DOHH2 (cell line): Measurements from ENCODE around the gene KCNJ6.
"Not testable (repeated sequence)": the region's sequence is repeated elsewhere in the genome, so short reads cannot be mapped to it uniquely, and the experiment has no call there.

Source experiments
- H3F3A ChIP-seq: fragments of 200-600 bp; sonication (generic), shearing (Covaris generic); 2 replicates; pipeline ENCODE4 v1.6.0; 2016; ENCODE audit warnings: antibody characterized with exemption, mild to moderate bottlenecking; ENCODE audit not compliant: control insufficient read depth, insufficient read depth
- H3K27ac ChIP-seq: fragments of 200-600 bp; sonication (generic); 2 replicates; pipeline ENCODE4 v1.5.1; 2014; ENCODE audit warnings: low read depth, mild to moderate bottlenecking, low read length, moderate library complexity
- H3K27me3 ChIP-seq: fragments of 200-600 bp; sonication (generic); 2 replicates; pipeline ENCODE4 v1.6.1; 2014; ENCODE audit warnings: mild to moderate bottlenecking, low read length, mixed read lengths; ENCODE audit not compliant: control insufficient read depth
- H3K36me3 ChIP-seq: fragments of 200-600 bp; sonication (generic); 2 replicates; pipeline ENCODE4 v1.6.1; 2014; ENCODE audit warnings: mild to moderate bottlenecking, low read length, moderate library complexity, mixed read lengths; ENCODE audit not compliant: control insufficient read depth
- H3K4me1 ChIP-seq: fragments of 200-600 bp; sonication (generic); 2 replicates; pipeline ENCODE4 v1.6.1; 2014; ENCODE audit warnings: mild to moderate bottlenecking, low read length, mixed read lengths; ENCODE audit not compliant: control insufficient read depth
- H3K4me2 ChIP-seq: fragments of 200-600 bp; sonication (generic); 2 replicates; pipeline ENCODE4 v1.6.0; 2014; ENCODE audit warnings: mild to moderate bottlenecking, low read length, moderate library complexity
- H3K4me3 ChIP-seq: fragments of 200-600 bp; sonication (generic); 2 replicates; pipeline ENCODE4 v1.5.1; 2014; ENCODE audit warnings: mild to moderate bottlenecking, low read length, mixed read lengths
- H3K79me2 ChIP-seq: fragments of 200-600 bp; sonication (generic); 2 replicates; pipeline ENCODE4 v1.6.1; 2014; ENCODE audit warnings: mild to moderate bottlenecking, low read length, mixed read lengths; ENCODE audit not compliant: control insufficient read depth
- H3K9me2 ChIP-seq: fragments of 200-600 bp; sonication (generic); replicated peaks from 2 replicates; pipeline ENCODE4 v1.6.1; 2014; ENCODE audit warnings: mild to moderate bottlenecking, low read length, mixed read lengths; ENCODE audit not compliant: control insufficient read depth
- H3K9me3 ChIP-seq: fragments of 200-600 bp; sonication (generic); 2 replicates; pipeline ENCODE4 v1.6.1; 2014; ENCODE audit warnings: antibody characterized with exemption, low read length, mixed read lengths; ENCODE audit not compliant: control insufficient read depth, insufficient read depth
- H4K20me1 ChIP-seq: fragments of 200-600 bp; sonication (generic); 2 replicates; pipeline ENCODE4 v1.6.0; 2014; ENCODE audit warnings: low read depth, mild to moderate bottlenecking, antibody characterized with exemption, low read length, moderate library complexity; ENCODE audit not compliant: control insufficient read depth, insufficient read depth
- EZH2phosphoT487 ChIP-seq: fragments of 200-600 bp; sonication (generic); IDR thresholded peaks from 2 replicates; pipeline ENCODE4 v1.6.1; 2017; ENCODE audit warnings: borderline replicate concordance, mild to moderate bottlenecking, antibody characterized with exemption, low read length, moderate library complexity, mixed read lengths
- TF ChIP-seq, protein P1 (sequence below): fragments of 200-600 bp; sonication (generic); IDR thresholded peaks from one replicate; pipeline ENCODE4 v1.5.1; 2014; ENCODE audit warnings: antibody characterized with exemption, mild to moderate bottlenecking, low read depth, low read length; ENCODE audit not compliant: poor library complexity, severe bottlenecking

KCNJ6 gene

DNA sequence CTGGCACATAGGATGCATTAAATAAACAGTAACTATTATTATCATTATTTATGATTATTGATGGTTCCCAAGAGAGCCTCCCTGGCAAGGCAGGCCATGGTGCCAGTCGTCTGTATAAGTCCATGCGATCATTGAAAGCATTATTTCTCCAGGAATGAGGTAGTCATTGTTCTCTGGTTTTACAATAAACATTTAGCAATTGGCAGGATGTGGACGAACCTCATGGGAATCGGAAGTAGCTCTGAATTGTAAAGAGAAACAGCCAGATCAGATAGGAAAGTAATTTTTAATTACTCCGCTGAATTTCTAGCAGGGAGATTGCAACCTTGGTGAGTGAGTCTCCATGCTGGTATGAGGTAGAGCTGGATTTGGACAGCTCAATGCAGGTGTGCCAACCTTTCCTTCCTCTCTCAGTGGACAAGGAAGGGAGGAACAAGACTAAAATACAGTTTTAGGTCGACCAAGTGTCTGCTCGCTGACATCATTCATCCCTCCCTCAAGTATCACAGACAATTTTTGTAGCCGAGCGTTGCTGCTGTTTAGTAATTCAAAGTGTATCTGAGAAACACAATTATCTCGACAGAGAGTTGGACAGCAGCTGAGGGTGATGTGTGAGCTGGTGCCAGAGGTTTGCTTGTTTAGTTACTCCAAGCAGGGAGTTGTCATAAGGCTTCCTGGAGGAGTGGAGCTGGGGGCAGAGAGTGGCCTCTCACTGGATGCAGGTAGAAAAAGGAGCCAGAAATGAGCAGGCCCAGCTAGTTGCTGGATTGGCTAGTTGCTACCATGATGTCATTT lies 250.8 kb downstream of the KCNJ6 start:
- Histone ChIP-seq H3K9me3 (no peaks in the 10 kb centered on the region), H3K9me2 (no peaks in the 10 kb centered on the region), H3F3A (no peaks in the 10 kb centered on the region), H3K4me2 (no peak overlapping the region), H3K36me3 (no peaks in the 10 kb centered on the region), H3K4me3 (no peak overlapping the region), H3K79me2 (no peaks in the 10 kb centered on the region), H3K4me1 (no peaks in the 10 kb centered on the region), H3K27ac (no peak overlapping the region), H3K27me3 (0 out of 2 replicates have a peak, but pooled peaks cover 3% of the 10 kb centered on the region), H4K20me1 (no peaks in the 10 kb centered on the region)
- TF ChIP-seq, protein P1, sequence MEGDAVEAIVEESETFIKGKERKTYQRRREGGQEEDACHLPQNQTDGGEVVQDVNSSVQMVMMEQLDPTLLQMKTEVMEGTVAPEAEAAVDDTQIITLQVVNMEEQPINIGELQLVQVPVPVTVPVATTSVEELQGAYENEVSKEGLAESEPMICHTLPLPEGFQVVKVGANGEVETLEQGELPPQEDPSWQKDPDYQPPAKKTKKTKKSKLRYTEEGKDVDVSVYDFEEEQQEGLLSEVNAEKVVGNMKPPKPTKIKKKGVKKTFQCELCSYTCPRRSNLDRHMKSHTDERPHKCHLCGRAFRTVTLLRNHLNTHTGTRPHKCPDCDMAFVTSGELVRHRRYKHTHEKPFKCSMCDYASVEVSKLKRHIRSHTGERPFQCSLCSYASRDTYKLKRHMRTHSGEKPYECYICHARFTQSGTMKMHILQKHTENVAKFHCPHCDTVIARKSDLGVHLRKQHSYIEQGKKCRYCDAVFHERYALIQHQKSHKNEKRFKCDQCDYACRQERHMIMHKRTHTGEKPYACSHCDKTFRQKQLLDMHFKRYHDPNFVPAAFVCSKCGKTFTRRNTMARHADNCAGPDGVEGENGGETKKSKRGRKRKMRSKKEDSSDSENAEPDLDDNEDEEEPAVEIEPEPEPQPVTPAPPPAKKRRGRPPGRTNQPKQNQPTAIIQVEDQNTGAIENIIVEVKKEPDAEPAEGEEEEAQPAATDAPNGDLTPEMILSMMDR = no peak
- TF ChIP-seq EZH2phosphoT487 = no peak

GRCh38 chr21:37662227-37662626 lies 254.0 kb downstream of the KCNJ6 start:
- H4K20me1 ChIP-seq, H3K4me1 ChIP-seq: not testable (repeated sequence)

DNA sequence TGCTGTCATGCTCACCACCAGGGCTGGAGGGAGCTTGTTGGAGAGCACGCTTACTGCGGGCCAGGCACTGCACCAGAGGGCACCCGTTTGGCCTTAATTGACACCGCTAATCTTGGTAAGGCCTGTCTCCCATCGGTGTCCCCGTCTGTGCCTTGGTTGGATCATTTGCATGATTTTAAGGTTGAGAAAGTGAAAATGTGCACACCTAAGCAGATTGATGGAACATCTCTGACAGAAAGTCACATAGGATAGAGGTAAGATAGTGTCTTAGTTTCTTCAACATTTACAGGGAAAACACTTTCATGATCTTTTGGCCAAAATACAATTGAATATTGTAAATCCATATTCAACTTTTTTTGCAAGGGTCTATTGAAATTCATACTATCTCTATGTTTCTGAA lies 255.5 kb downstream of the KCNJ6 start:
- Histone ChIP-seq H4K20me1 (no peaks in the 10 kb centered on the region), H3K79me2 (no peaks in the 10 kb centered on the region), H3K36me3 (no peaks in the 10 kb centered on the region), H3K4me2 (no peak overlapping the region), H3K9me2 (no peaks in the 10 kb centered on the region), H3K4me3 (no peak overlapping the region), H3K9me3 (no peaks in the 10 kb centered on the region), H3F3A (no peaks in the 10 kb centered on the region), H3K27me3 (peaks cover 11% of the 10 kb centered on the region), H3K4me1 (no peaks in the 10 kb centered on the region), H3K27ac (no peak overlapping the region)
- TF ChIP-seq, protein P1 = no peak
- no peak for TF ChIP-seq EZH2phosphoT487

More at GRCh38 chr21:37662227-37662626, 254.0 kb downstream of the KCNJ6 start:
- peaks cover 11% of the 10 kb centered on the region for H3K27me3 ChIP-seq
- not testable (repeated sequence) for H3K4me2 ChIP-seq, H3K27ac ChIP-seq, H3K36me3 ChIP-seq, H3K79me2 ChIP-seq, H3K4me3 ChIP-seq, H3K9me2 ChIP-seq, H3F3A ChIP-seq, H3K9me3 ChIP-seq

DNA sequence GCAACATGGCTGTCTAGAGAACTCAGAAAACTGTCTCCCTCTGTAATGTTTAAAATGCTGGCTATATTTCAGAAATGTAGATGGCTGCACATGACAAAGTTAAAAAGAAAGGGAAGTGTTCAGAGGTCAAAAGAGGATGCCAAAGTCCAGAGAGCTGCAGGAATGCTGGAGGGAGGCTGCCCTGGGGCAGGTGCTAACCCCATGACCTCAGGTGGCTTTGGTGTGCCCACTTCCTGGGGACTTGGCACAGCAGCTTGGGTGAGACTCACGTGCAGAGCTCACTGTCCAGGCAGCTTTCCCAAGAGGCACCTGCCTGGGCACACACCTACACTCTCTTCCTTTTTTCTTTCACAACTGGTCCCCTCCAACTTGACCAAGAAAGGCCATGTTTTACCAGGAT lies 256.4 kb downstream of the KCNJ6 start:
- H3K4me2 ChIP-seq = no peak overlapping the region
- no peaks in the 10 kb centered on the region for H3K9me2 ChIP-seq
- no peak overlapping the region for H3K27ac ChIP-seq
- peaks cover 11% of the 10 kb centered on the region for H3K27me3 ChIP-seq
- H3K36me3 ChIP-seq = no peaks in the 10 kb centered on the region
- H3F3A ChIP-seq = no peaks in the 10 kb centered on the region
- H3K79me2 ChIP-seq = no peaks in the 10 kb centered on the region
- H4K20me1 ChIP-seq = no peaks in the 10 kb centered on the region
- no peak for TF ChIP-seq EZH2phosphoT487
- TF ChIP-seq, protein P1 = no peak
- no peak overlapping the region for H3K4me3 ChIP-seq
- H3K9me3 ChIP-seq = no peaks in the 10 kb centered on the region
- H3K4me1 ChIP-seq = no peaks in the 10 kb centered on the region
